ENCODE results near the gene TMEM130.

DNA sequence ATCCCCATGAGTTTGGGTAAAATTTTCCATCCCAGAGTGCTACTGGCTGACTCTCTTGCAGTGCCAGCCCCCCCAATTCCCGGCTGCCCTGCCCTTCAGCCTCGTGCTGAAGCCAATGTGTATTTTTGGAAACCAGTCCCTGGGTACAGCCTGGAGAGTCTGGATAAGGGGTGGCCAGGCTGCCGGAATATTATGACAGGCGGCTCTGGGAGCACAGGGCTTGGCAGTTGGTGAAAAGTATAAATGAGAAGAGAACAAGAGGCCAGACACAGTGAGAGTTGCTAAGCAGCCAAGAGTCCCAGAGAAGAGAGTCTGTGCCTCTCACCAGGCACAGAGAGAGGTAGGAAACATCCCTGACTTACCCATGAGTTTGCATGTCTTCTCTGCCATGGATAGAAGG lies 53.6 kb downstream of the TMEM130 start:
- TF ChIP-seq, protein P1, sequence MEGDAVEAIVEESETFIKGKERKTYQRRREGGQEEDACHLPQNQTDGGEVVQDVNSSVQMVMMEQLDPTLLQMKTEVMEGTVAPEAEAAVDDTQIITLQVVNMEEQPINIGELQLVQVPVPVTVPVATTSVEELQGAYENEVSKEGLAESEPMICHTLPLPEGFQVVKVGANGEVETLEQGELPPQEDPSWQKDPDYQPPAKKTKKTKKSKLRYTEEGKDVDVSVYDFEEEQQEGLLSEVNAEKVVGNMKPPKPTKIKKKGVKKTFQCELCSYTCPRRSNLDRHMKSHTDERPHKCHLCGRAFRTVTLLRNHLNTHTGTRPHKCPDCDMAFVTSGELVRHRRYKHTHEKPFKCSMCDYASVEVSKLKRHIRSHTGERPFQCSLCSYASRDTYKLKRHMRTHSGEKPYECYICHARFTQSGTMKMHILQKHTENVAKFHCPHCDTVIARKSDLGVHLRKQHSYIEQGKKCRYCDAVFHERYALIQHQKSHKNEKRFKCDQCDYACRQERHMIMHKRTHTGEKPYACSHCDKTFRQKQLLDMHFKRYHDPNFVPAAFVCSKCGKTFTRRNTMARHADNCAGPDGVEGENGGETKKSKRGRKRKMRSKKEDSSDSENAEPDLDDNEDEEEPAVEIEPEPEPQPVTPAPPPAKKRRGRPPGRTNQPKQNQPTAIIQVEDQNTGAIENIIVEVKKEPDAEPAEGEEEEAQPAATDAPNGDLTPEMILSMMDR (IDR thresholded peaks at IDR 0.05): no peak
- TF ChIP-seq POLR2A (IDR thresholded peaks at IDR 0.05): no peak

All from testis (tissue), 2 donors.